Measurements from ENCODE around the gene LAMB4. TPM values are rescaled to one million over a fixed set of nuclear protein-coding genes. Genes with fewer than 3 reads are reported as not detected.

The LAMB4 gene
- total and polyA plus RNA-seq, 8 donors, result 0.22 to 0.78 (median 0.50) TPM

DNA sequence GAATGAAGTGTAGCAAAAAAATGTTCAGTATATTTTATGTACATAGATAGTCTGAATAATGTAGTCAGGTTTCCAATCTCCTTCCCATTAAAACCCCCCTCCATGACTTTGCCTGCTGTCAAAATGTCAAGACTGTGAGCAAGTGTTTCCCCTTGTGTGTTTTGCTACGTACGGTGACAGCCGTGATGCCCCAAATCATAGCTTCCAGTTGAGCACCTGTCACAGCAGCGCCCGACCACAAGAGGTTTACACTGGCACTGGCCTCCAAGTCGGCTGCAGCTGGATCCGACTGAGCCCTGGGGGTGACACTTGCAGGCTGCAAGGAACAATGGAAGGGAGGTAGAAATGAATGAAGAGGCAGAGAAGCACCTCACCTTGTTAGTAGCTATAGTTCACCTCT is 62.3 kb downstream of the LAMB4 start:
- no peak for ATAC-seq
- no peaks in the 10 kb centered on the region for H3K27me3 ChIP-seq
- intact Hi-C loops (cut with DNase I), result no loop called here
- TF ChIP-seq, protein P1, sequence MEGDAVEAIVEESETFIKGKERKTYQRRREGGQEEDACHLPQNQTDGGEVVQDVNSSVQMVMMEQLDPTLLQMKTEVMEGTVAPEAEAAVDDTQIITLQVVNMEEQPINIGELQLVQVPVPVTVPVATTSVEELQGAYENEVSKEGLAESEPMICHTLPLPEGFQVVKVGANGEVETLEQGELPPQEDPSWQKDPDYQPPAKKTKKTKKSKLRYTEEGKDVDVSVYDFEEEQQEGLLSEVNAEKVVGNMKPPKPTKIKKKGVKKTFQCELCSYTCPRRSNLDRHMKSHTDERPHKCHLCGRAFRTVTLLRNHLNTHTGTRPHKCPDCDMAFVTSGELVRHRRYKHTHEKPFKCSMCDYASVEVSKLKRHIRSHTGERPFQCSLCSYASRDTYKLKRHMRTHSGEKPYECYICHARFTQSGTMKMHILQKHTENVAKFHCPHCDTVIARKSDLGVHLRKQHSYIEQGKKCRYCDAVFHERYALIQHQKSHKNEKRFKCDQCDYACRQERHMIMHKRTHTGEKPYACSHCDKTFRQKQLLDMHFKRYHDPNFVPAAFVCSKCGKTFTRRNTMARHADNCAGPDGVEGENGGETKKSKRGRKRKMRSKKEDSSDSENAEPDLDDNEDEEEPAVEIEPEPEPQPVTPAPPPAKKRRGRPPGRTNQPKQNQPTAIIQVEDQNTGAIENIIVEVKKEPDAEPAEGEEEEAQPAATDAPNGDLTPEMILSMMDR (IDR thresholded peaks at IDR 0.05), result no peak
- H3K9me3 ChIP-seq, result no peaks in the 10 kb centered on the region
- no peak for FAIRE-seq
- no peak overlapping the region for H3K27ac ChIP-seq
- no peaks in the 10 kb centered on the region for H3K4me1 ChIP-seq
- WGBS, 2 donors, result 88 to 93% methylated on average over 7 of the region's 7 CpGs
- no peak overlapping the region for H3K4me3 ChIP-seq
- H3K36me3 ChIP-seq, result no peaks in the 10 kb centered on the region
- no peak for DNase-seq

DNA sequence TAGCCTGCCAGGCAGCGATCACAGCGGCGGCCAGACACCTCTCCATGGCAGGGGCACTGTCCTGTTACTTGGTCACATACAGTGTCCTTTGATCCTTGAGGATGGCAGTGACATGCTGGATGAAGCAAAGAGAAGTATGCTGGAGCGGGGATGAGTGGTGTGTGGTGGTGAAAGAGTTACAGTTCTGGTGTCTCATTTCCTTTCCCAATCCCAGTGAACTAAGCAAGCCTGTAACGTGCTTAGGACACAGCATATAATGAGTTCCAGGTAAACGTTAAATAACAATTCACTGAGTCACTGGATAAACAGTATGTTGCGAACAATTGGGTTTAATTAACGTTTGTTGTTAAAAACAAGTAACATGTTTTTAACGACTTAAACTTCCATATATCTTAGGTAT is 63.7 kb downstream of the LAMB4 start:
- no peaks in the 10 kb centered on the region for H3K9me3 ChIP-seq
- 86 to 87% methylated on average over 9 of the region's 9 CpGs for WGBS, 2 donors
- intact Hi-C loops (cut with DNase I), result no loop called here
- H3K36me3 ChIP-seq, result no peaks in the 10 kb centered on the region
- no peak for DNase-seq
- no peaks in the 10 kb centered on the region for H3K4me1 ChIP-seq
- no peak for FAIRE-seq
- H3K27ac ChIP-seq, result no peak overlapping the region
- TF ChIP-seq, protein P1 (IDR thresholded peaks at IDR 0.05), result no peak
- no peaks in the 10 kb centered on the region for H3K27me3 ChIP-seq
- no peak for ATAC-seq
- H3K4me3 ChIP-seq, result no peak overlapping the region

DNA sequence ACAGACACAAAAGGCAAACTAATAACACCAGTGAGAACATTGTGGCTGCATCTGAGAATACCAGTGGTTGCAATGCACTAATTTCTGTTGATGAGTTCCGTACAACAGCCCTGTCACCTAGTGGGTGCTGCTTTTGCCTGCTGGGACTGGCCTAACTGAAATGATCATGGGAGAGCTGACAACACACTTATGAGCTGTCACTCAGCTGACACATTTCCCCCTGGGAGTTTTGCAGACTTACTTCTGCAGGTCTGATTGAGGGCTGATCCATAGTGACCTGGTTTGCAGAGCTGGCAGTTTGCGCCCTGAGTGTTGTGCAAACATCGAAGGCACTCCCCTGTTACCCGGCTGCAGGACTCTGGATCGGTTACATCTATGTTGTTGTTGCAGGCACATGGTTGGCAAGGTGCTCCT is 66.6 kb downstream of the LAMB4 start:
- DNase-seq (no peak), FAIRE-seq (no peak), ATAC-seq (peak in 3 of 4 donors; percentile 42 to 92 (median 90))
- TF ChIP-seq, protein P1 (IDR thresholded peaks at IDR 0.05), result no peak
- no peak overlapping the region for H3K27ac ChIP-seq
- no peaks in the 10 kb centered on the region for H3K36me3 ChIP-seq
- intact Hi-C loops (cut with DNase I), result no loop called here
- 67 to 69% methylated on average over 5 of the region's 5 CpGs for WGBS, 2 donors
- H3K4me3 ChIP-seq, result no peak overlapping the region
- no peaks in the 10 kb centered on the region for H3K27me3 ChIP-seq
- no peaks in the 10 kb centered on the region for H3K4me1 ChIP-seq
- H3K9me3 ChIP-seq, result no peaks in the 10 kb centered on the region

DNA sequence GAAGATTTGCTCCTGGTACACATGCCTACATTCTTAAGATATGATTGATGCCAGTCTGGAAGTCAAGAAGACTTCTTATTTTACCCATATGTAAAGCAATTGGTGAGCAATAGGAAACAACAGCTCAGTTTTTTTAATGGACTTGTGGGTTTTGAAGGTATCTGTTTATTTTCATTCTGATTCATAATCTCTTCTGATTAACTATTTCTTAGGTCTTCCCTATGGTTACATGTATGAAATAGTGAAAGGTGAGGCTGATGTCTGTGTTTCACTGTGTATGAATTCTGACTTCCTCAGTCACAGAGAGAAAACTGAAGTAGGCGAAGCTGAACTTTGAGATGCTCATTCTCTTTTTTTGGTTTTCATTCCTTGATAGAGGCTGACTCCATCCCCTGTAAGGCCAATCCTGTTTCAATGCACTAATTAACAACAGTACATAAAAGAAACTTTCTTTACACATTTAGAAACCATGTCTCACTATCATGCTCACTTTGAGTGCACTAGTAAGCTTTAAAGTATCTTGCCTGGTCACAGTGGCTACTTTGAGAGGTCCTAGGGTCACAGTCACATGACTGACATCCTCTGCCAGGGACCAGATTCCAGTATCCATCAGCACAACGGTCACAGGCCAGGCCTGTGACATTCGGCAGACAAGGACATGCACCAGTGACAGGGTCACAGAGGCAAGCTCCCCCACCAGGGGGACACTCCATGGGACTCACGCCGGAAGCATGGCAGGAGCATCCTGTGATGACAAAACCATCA is 67.7 kb downstream of the LAMB4 start:
- 83% methylated on average over 5 of the region's 5 CpGs for WGBS, 2 donors
- H3K4me3 ChIP-seq, result no peak overlapping the region
- no peaks in the 10 kb centered on the region for H3K27me3 ChIP-seq
- no peaks in the 10 kb centered on the region for H3K9me3 ChIP-seq
- DNase-seq (no peak), FAIRE-seq (no peak), ATAC-seq (no peak)
- no peaks in the 10 kb centered on the region for H3K4me1 ChIP-seq
- TF ChIP-seq, protein P1 (IDR thresholded peaks at IDR 0.05), result no peak
- H3K27ac ChIP-seq, result no peak overlapping the region
- no peaks in the 10 kb centered on the region for H3K36me3 ChIP-seq
- intact Hi-C loops (cut with DNase I), result no loop called here

DNA sequence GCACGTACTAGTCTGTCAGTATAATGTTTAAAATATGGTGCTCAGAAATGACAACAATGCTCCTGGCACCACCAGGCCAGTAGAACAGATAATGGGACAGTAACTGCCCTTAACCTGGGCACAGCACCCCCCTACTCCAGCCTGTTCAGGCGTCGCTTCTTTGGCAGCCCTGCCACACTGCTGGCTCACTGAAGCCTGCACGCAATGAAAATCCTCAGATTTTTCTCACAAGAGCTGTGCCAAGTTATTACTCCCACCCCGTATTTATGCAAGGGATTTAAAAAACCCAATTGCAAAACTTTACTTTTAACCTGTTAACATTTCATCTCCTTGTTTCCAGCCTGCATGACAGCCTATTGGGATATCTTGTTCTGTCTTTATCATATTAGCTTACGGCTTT is 70.6 kb downstream of the LAMB4 start:
- no peak for ATAC-seq
- no peaks in the 10 kb centered on the region for H3K9me3 ChIP-seq
- no peak for DNase-seq
- FAIRE-seq, result no peak
- TF ChIP-seq, protein P1 (IDR thresholded peaks at IDR 0.05), result no peak
- no peaks in the 10 kb centered on the region for H3K36me3 ChIP-seq
- H3K4me1 ChIP-seq, result no peaks in the 10 kb centered on the region
- H3K27ac ChIP-seq, result no peak overlapping the region
- intact Hi-C loops (cut with DNase I), result no loop called here
- WGBS, 2 donors, result 81 to 89% methylated on average over 6 of the region's 6 CpGs
- H3K27me3 ChIP-seq, result no peaks in the 10 kb centered on the region
- no peak overlapping the region for H3K4me3 ChIP-seq

All from pancreas (tissue), 10 donors.